K562 (cell line): ENCODE data around the gene MRFAP1. TPM values are rescaled to one million over a fixed set of nuclear protein-coding genes. Genes with fewer than 3 reads are reported as not detected.

Source experiments
- FOXJ2 ChIP-seq: fragments of 200-800 bp; sonication (Bioruptor generic); IDR thresholded peaks from 2 replicates; pipeline ENCODE4 v1.6.1; 2016; ENCODE audit warnings: missing genetic modification characterization, missing compliant biosample characterization
- KLF16 ChIP-seq: IDR thresholded peaks from 2 replicates; pipeline ENCODE4 v1.6.1; 2016; ENCODE audit warnings: antibody characterized with exemption
- POLR2AphosphoS2 ChIP-seq: IDR thresholded peaks from 2 replicates; pipeline ENCODE4 v1.6.1; 2012; ENCODE audit warnings: low read length, improper control_type of control experiment
- RBM15 ChIP-seq: fragments of 200-400 bp; formaldehyde crosslinking; IDR thresholded peaks from 2 replicates; pipeline ENCODE4 v1.6.1; 2018; ENCODE audit warnings: mild to moderate bottlenecking, low read length, moderate library complexity; ENCODE audit not compliant: insufficient read depth
- RCOR1 ChIP-seq, 2 experiments: IDR thresholded peaks; 2 replicates each; pipeline ENCODE4 v1.6.1; 2012; ENCODE audit warnings: low read depth in 2 of 2, low read length in 2 of 2, borderline replicate concordance in 1 of 2, improper control_type of control experiment in 1 of 2
- SIN3A ChIP-seq, 2 experiments: fragments of 150-350 bp in 1 of 2; IDR thresholded peaks; 2 replicates each; pipeline ENCODE4 v1.6.1; 2011 to 2016; ENCODE audit warnings: borderline replicate concordance in 2 of 2, low read depth in 2 of 2, low read length in 2 of 2, mild to moderate bottlenecking in 2 of 2, moderate library complexity in 2 of 2; ENCODE audit not compliant: control insufficient read depth in 1 of 2
- SMAD1 ChIP-seq: fragments of 150-350 bp; IDR thresholded peaks from 2 replicates; pipeline ENCODE4 v1.6.1; 2014; ENCODE audit warnings: low read length, low read depth; ENCODE audit not compliant: partially characterized antibody
- SREBF2 ChIP-seq: sonication (generic); formaldehyde crosslinking; IDR thresholded peaks from 2 replicates; pipeline ENCODE4 v1.4.0; 2020; ENCODE audit warnings: mild to moderate bottlenecking, missing genetic modification reagents
- TAL1 ChIP-seq: fragments of 450-650 bp; IDR thresholded peaks from 2 replicates; pipeline ENCODE4 v1.6.1; 2016; ENCODE audit warnings: mild to moderate bottlenecking
- TEAD1 ChIP-seq, 2 experiments: fragments of 450-650 bp in 1 of 2; sonication (generic) in 1 of 2; formaldehyde crosslinking; IDR thresholded peaks; 2 replicates each; pipeline versions ENCODE4 v1.4.0 to v1.8.0; 2020 to 2022; ENCODE audit warnings: mild to moderate bottlenecking in 2 of 2, missing genetic modification reagents in 1 of 2
- ZNF217 ChIP-seq: sonication (generic); formaldehyde crosslinking; IDR thresholded peaks from 2 replicates; pipeline ENCODE4 v1.8.0; 2022; ENCODE audit warnings: mild to moderate bottlenecking, missing genetic modification reagents
- ZNF318 ChIP-seq, 2 experiments: fragments of 450-650 bp; IDR thresholded peaks; 2 replicates each; pipeline ENCODE4 v1.6.1; 2016; ENCODE audit warnings: mild to moderate bottlenecking in 2 of 2, borderline replicate concordance in 1 of 2, low read depth in 1 of 2, moderate library complexity in 1 of 2
- ZNF395 ChIP-seq: fragments of 200-800 bp; sonication (Bioruptor generic); IDR thresholded peaks from 2 replicates; pipeline ENCODE4 v1.6.1; 2017; ENCODE audit warnings: missing genetic modification characterization, missing compliant biosample characterization
- ZNF785 ChIP-seq: fragments of 250-450 bp; sonication (Bioruptor Pico); IDR thresholded peaks from 2 replicates; pipeline ENCODE4 v1.4.0; 2020; ENCODE audit warnings: mild to moderate bottlenecking
- polyA plus RNA-seq, 8 experiments: library from polyadenylated mRNA; depleted of rRNA in 4 of 8; stranded (reverse) in 5 of 8; unstranded in 3 of 8; fragments of >200 nt; fragmentation: Nextera tagmentation in 2 of 8; fragmentation: Illumina TruSeq in 1 of 8; extraction: Ambion mirVana in 2 of 8; extraction: Trizol in 1 of 8; gene quantifications; 2 replicates each; pipeline versions ENCODE4 v1.2.1 to v1.2.3, GENCODE V29; 2011 to 2014; ENCODE audit warnings: inconsistent platforms in 1 of 8, missing spikeins in 1 of 8
- total RNA-seq, 7 experiments: library from RNA; depleted of rRNA in 6 of 7; stranded (reverse); fragments of >200 nt in 6 of 7; fragmentation: Illumina TruSeq in 2 of 7; extraction: Trizol in 2 of 7; gene quantifications; 2 replicates each; pipeline versions ENCODE4 v1.2.1 to v1.2.3, GENCODE V29; 2011 to 2021; ENCODE audit warnings: low replicate concordance in 1 of 7
- TF ChIP-seq, protein P1 (sequence below), 2 experiments: IDR thresholded peaks; 2 replicates each; pipeline ENCODE4 v1.6.1; 2011; ENCODE audit warnings: borderline replicate concordance in 1 of 2, control low read depth in 1 of 2, low read depth in 1 of 2, low read length in 1 of 2, mild to moderate bottlenecking in 1 of 2, mixed read lengths in 1 of 2, moderate library complexity in 1 of 2; ENCODE audit not compliant: insufficient read depth in 1 of 2, insufficient read length in 1 of 2, poor library complexity in 1 of 2, severe bottlenecking in 1 of 2; ENCODE audit errors: extremely low read depth in 1 of 2

The MRFAP1 gene
- total and polyA plus RNA-seq, 9 of the 15 experiments (the other 6 are each of a cell fraction or from before 2014, with no cell fraction given) = 46.0 to 270 (median 151) TPM

DNA sequence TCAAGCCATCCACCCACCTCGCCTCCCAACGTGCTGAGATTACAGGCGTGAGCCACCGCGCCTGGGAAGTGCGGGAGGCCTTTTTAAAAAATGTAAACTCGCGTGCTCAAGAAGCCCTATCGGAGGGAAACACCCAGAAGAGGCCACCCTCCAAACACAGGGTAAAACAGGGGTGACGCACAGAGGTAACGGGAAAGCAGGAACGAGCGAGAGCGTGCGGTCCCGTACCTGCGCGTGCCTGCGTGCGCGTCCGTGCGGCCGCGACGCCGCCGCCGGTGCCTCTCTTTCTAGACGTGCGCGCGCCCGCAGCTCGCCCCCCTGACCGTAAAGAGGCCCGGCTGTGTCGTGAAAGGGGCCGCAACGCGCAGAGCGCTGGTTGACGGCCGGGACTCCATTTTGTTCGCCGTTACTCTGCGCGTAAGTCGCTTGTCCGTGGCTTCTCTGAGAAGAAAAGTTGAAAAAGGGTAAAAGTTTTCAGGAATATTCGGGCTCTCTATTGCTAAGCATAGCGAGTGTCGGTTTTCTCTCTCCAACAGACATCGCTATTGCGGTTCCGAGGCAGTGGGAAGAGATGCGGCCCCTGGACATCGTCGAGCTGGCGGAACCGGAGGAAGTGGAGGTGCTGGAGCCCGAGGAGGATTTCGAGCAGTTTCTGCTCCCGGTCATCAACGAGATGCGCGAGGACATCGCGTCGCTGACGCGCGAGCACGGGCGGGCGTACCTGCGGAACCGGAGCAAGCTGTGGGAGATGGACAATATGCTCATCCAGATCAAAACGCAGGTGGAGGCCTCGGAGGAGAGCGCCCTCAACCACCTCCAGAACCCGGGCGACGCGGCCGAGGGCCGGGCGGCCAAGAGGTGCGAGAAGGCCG is at the start of gene MRFAP1 (continued):
- no peak for TF ChIP-seq ZNF318 (IDR thresholded peaks at IDR 0.05; ENCODE audit: borderline replicate concordance in 1 of 2, low read depth in 1 of 2)
- no peak for TF ChIP-seq TAL1
- TF ChIP-seq ZNF217 = no peak
- TF ChIP-seq FOXJ2 (tag) = peak; percentile 76; the same call in 1 of the 2 replicates
- peak; percentile 72; the same call in 1 of the 2 replicates for TF ChIP-seq POLR2AphosphoS2
- no peak for TF ChIP-seq ZNF785
- TF ChIP-seq RBM15 = no peak
- TF ChIP-seq SMAD1 = peak; percentile 92
- TF ChIP-seq SIN3A (IDR thresholded peaks at IDR 0.05; ENCODE audit: borderline replicate concordance in 2 of 2, control insufficient read depth in 1 of 2, low read depth in 2 of 2, low read length in 2 of 2) = 0 out of 4 replicates have a peak, but pooled peaks have one; percentile 1 to 13
- no peak for TF ChIP-seq KLF16
- TF ChIP-seq, protein P1, sequence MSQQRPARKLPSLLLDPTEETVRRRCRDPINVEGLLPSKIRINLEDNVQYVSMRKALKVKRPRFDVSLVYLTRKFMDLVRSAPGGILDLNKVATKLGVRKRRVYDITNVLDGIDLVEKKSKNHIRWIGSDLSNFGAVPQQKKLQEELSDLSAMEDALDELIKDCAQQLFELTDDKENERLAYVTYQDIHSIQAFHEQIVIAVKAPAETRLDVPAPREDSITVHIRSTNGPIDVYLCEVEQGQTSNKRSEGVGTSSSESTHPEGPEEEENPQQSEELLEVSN (IDR thresholded peaks at IDR 0.05; ENCODE audit: borderline replicate concordance in 1 of 2, extremely low read depth in 1 of 2, insufficient read depth in 1 of 2, insufficient read length in 1 of 2, low read depth in 1 of 2, low read length in 1 of 2, poor library complexity in 1 of 2, severe bottlenecking in 1 of 2) = peak; percentile 78 to 86
- no peak for TF ChIP-seq SREBF2 (CRISPR knock-in tag)
- TF ChIP-seq ZNF395 = peak; percentile 96
- TF ChIP-seq TEAD1 (CRISPR knock-in tag; IDR thresholded peaks at IDR 0.05) = peak in 1 of 2 experiments; percentile 74; a peak in 2 of 4 replicates
- TF ChIP-seq RCOR1 (IDR thresholded peaks at IDR 0.05; ENCODE audit: borderline replicate concordance in 1 of 2, low read depth in 2 of 2, low read length in 2 of 2) = peak in 1 of 2 experiments; percentile 62; a peak in 1 of 4 replicates
